Amniotic stem cell (primary cell): ENCODE measurements around the gene CDKN1B.

ENCODE experiments used
- DNase-seq: peaks from one replicate; lab custom pipeline; 2025; lab: John Stamatoyannopoulos, UW

Gene CDKN1B

GRCh38 chr12:12701457-12701856 lies 15.7 kb upstream of the CDKN1B start:
- no peak for DNase-seq

GRCh38 chr12:12704593-12705230 lies 12.5 kb upstream of the CDKN1B start:
- DNase-seq = peak; percentile 86

GRCh38 chr12:12705838-12706520 lies 11.2 kb upstream of the CDKN1B start:
- no peak for DNase-seq

- no peak for DNase-seq
Observed at GRCh38 chr12:12713932-12714275, 3.3 kb upstream of the CDKN1B start.

- DNase-seq = no peak
Observed at GRCh38 chr12:12714276-12715021, 2.7 kb upstream of the CDKN1B start.

GRCh38 chr12:12715128-12715458 lies 2.1 kb upstream of the CDKN1B start:
- no peak for DNase-seq

GRCh38 chr12:12715459-12716150 lies 1.6 kb upstream of the CDKN1B start:
- no peak for DNase-seq

DNA sequence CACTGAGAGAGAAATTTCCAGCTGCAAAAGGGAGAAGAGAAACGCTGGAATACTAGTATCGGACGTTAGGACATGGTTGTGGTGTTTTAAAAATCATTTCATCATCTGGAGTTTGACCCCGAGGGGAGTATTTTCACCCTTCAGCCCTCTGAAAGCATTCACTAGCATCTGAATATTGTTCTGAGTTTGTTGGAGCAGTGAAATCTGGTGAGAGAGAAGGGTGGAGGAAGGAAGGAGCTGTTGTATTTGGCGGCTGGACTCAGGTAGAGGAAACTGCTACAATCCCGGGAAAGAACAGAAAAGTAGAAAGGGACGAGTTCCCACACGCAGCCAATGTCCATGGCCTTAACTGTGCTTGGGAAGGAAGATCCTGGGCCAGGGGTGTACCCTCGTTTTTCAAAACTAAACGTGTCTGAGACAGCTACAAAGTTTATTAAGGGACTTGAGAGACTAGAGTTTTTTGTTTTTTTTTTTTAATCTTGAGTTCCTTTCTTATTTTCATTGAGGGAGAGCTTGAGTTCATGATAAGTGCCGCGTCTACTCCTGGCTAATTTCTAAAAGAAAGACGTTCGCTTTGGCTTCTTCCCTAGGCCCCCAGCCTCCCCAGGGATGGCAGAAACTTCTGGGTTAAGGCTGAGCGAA lies 896 bp upstream of the CDKN1B start:
- no peak for DNase-seq

GRCh38 chr12:12717586-12718380 lies 615 bp downstream of the CDKN1B start:
- DNase-seq = no peak

DNA sequence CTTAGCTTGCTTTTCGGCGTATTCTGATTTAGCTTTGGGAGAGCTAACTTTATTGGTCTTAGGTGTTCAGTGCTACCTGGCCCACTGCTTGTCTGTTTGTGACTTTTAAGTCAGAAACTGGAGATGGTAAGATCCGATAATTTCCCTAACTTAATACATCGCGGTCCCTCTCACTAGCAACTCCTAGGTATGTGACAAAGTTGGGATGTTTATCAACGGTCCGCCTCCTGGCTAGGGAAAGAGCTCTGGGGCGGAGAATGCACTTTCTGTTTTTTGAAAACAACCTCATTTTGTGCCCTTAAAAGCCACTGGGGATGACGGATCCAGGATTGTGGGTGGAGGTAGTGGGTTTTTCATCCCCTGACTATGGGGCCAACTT lies 1.2 kb downstream of the CDKN1B start:
- no peak for DNase-seq

DNA sequence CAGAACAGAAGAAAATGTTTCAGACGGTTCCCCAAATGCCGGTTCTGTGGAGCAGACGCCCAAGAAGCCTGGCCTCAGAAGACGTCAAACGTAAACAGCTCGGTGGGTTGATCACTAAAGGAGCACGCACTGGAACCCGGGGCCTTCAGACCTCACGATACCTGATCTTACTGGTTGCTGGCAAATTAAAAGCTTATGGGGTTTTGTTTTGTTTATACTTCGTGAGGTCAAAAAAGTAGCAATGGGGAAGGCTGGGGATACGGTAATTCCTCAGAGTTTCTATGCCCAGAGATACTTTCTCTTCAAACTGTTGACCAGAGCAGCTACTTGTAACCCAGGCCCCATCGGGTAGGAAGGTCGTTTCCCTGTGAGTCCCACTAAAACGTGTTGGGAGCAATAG lies 1.7 kb downstream of the CDKN1B start:
- no peak for DNase-seq

DNA sequence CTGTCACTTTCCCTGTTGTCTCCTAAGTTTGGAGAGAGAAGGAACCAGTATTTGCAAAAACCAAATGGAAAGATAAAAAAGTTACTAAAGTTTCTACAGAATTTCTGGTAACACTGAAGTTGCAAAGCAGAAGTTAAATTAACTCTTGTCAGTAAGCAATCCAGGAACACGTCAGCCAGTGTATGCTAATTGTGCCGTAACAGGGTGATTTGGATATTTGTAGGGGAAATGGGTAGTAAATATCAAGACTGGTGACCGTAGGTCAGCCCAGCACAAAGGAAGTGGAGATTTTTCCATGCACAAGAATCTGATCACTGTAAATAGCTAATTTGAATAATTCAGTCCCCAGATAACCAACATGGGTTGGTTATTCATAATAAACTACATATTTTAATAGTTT lies 2.3 kb downstream of the CDKN1B start:
- no peak for DNase-seq

DNA sequence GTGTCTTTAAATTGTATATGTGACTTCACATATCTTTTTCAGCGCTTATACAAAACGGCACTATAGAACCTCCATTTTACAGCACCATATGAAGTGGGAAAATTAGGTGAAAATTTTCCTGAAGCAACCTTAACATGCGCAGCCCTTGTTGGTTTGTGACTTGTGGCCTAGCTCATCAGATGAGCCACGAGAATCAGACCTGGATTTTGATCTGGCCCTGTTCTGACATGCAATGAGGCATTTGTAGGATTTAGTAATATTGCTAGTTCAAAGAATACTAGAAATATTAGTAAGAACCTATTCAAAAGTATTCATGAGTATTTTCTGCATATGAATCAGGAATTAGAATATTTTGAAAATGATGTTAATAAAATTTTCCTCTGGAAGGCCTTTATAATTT lies 2.9 kb downstream of the CDKN1B start:
- no peak for DNase-seq

GRCh38 chr12:12720672-12721161 lies 3.5 kb downstream of the CDKN1B start:
- DNase-seq = no peak

GRCh38 chr12:12721176-12721751 lies 4.1 kb downstream of the CDKN1B start:
- DNase-seq = no peak

GRCh38 chr12:12721814-12722434 lies 4.8 kb downstream of the CDKN1B start:
- no peak for DNase-seq

- no peak for DNase-seq
Observed at GRCh38 chr12:12722435-12723148, 5.4 kb downstream of the CDKN1B start.

DNA sequence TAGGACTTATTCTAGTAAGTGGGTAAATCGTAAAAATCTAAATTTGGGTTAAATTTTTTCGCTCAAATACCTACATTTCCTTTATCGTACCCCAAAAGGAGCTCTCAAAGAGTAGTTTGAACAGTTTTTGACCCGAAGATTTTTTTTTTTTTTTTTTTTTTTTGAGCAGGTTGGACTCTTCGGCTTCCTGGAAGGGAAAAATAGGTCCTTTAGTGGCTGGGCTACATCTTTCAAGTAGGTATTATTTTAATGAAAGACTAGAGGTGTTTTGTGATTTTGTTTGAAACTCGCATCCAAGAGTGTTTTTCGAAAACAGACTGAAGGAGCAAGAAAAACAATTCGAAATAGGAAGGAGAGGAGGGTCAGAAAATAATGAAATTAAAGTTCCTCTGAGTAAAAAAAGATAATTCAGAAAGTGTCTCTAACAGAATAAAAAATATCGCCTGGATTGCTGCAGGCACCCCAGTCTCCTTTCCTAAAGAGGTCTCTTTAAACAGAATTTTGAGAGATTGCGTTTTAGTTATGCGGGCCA lies 6.0 kb downstream of the CDKN1B start:
- no peak for DNase-seq

DNA sequence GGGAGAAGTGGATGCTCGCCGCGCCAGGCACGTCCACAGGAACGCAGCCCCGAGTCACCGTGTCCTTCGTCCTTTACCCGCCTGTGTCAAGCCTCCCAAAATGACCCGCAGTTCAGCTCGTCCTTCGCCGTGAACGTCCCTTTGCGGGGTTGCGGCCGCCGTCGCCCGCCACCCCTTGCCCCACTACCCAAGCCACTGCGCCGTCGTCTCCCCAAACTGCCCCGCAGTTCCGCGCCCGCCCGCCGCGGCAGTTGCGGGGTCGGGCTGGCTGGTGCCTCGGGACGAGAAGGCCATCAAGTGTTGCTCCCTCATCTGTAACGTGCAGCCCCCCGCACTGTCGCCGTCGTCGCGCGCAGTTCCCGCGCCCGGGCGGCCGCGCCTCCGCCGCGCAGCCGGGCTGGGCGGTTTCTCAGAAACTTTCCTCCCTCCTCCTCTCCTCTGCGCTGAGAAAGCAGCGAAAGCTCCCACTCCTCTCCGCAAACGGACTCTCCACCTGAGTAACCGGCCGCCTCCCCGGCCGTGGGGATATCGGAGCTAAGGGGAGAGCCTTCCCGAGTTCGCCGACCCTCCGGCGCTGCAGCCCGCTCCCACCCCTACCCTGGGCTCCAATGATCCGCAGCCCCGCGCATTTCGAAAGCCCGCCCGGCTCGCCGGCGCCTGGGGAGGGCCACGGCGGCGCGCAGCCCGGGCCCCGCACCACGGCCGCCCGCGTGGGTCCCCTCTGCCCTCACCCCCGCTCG lies 6.7 kb downstream of the CDKN1B start:
- DNase-seq = no peak
